Peyer's patch (tissue), 4 donors: ENCODE measurements around the gene FKBP14.

ENCODE experiments used
- POLR2A ChIP-seq, 2 donors: fragments of 450-650 bp; IDR thresholded peaks; one replicate each; pipeline ENCODE4 v1.5.1; 2017; ENCODE audit warnings: antibody characterized with exemption in 2 of 2, mild to moderate bottlenecking in 2 of 2, moderate library complexity in 2 of 2
- TF ChIP-seq, protein P1 (sequence below), 6 experiments: fragments of 450-650 bp in 4 of 6; fragments of 200-600 bp in 2 of 6; sonication (generic) in 1 of 6; IDR thresholded peaks; one replicate each; pipeline ENCODE4 v1.5.1; 2017 to 2019; ENCODE audit warnings: antibody characterized with exemption in 6 of 6, mild to moderate bottlenecking in 3 of 6, moderate library complexity in 1 of 6

DNA sequence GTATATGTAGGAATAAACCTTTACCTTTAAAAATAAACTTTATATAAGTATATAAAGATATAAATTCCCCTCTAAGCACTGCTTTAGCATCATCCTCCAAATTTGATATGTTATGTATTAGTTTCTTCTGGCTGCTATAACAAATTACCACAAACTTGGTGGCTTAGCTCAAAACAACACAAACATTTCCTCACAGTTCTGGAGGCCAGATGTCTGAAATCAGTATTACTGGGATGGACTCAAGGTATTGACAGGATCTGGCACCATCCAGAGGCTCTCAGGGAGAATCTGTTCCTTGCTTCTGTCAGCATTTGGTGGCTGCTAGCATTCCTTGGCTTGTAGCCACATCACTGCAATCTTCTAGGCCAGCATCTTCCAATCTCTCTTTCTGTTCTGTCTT, 30.2 kb downstream of the FKBP14 start:
- TF ChIP-seq, protein P1, sequence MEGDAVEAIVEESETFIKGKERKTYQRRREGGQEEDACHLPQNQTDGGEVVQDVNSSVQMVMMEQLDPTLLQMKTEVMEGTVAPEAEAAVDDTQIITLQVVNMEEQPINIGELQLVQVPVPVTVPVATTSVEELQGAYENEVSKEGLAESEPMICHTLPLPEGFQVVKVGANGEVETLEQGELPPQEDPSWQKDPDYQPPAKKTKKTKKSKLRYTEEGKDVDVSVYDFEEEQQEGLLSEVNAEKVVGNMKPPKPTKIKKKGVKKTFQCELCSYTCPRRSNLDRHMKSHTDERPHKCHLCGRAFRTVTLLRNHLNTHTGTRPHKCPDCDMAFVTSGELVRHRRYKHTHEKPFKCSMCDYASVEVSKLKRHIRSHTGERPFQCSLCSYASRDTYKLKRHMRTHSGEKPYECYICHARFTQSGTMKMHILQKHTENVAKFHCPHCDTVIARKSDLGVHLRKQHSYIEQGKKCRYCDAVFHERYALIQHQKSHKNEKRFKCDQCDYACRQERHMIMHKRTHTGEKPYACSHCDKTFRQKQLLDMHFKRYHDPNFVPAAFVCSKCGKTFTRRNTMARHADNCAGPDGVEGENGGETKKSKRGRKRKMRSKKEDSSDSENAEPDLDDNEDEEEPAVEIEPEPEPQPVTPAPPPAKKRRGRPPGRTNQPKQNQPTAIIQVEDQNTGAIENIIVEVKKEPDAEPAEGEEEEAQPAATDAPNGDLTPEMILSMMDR (IDR thresholded peaks at IDR 0.05) = no peak
- no peak for TF ChIP-seq POLR2A (IDR thresholded peaks at IDR 0.05)
